ENCODE results near the gene PRKACA. TPM values are rescaled to one million over a fixed set of nuclear protein-coding genes. Genes with fewer than 3 reads are reported as not detected.
"Not testable (repeated sequence)": the region's sequence is repeated elsewhere in the genome, so short reads cannot be mapped to it uniquely, and the experiment has no call there.

PRKACA gene
- polyA plus RNA-seq, 1 donor from 2014 or later = 1.4 TPM

DNA sequence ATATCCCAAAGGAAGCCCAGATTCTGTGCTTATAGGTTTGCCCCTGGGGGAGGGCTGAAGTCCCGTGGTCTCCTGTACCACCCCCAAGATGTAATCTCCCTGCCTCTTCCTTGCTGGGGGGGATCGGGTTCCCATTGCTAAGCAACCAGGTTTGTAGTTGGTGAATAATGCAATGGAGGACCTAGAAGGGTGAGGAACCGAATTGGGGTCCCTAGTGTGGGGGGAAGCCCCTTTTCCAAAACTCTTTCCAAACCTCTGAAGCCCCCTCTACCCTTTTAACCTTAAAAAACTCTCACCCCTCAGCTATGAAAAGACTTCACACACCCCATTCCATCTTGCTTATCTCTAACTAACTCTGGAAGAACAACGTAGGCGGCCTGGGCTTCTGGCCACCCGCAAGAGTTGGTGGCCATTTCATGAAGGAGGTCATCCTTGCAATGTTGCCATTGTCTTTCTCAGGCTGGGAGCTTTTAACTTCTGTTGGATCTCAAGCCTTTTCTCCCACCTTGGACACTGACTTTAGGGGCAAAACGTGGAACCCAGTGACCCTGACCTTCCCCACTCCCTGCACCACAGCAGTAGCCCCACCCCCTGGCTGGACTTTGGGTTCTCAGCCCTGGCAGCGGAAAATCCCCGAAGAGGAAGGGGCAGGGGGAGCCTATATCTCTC lies 56.3 kb downstream of the PRKACA start:
- H3K9me3 Mint-ChIP-seq = peaks cover 0 to under 1% (median 0%) of the 10 kb centered on the region in 3 donors
- H3K27me3 Mint-ChIP-seq = peaks cover 23% of the 10 kb centered on the region
- peaks cover 2% of the 10 kb centered on the region for H3K36me3 Mint-ChIP-seq
- H3K27ac Mint-ChIP-seq = no peak overlapping the region
- H3K4me3 Mint-ChIP-seq = no peak overlapping the region
- H3K4me1 Mint-ChIP-seq = peaks cover 0 to 3% (median 3%) of the 10 kb centered on the region in 3 donors

DNA sequence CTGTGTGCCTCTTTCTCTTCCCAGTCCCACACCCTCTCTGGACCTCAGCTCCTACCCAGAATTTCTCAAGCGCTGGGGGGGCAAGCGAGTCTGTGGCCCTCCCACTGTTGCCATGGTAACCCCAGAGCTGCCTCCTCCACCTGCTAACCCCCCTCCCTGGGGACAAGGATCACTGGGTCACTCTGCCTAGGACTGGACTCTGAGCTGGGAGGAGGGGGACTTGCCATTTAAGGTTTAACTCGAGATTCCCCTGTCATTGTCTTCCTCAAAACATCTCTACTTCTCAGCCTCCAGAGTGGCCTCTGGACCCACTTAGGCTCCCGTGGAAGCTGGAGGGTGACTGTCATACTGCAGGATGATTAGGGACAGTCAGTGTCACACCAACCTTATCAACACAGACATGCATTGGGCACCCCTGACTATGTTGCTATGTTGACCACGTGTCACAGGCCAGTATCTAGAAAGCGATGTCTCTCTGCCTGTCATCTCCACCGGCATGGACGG lies 57.9 kb downstream of the PRKACA start:
- no peak overlapping the region for H3K27ac Mint-ChIP-seq
- H3K4me3 Mint-ChIP-seq = peak overlapping the region in 1 of 4 donors; percentile 9
- H3K4me1 Mint-ChIP-seq = peaks cover 0 to 3% (median 3%) of the 10 kb centered on the region in 3 donors
- H3K36me3 Mint-ChIP-seq = peaks cover 2% of the 10 kb centered on the region
- H3K9me3 Mint-ChIP-seq = no peaks in the 10 kb centered on the region
- peaks cover 23% of the 10 kb centered on the region for H3K27me3 Mint-ChIP-seq

DNA sequence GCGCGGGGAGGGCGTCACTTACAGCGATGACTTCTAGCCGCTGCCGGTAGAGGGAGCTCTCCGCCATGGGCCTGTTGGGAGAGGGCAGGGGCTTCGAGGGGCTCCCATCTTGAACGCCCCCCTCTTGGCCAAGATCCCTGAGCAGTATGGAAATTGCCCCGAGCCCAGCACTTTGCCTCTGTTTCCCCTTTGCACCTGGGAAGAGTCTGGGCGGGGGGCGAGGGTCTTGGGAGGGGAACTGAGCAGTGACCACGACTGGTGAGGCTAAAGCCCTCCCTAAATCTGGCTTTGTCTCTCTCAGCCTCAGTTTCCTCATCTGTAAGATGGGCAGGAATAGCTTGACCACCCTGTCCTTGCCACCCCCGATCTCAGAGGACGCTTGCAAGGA lies 58.5 kb downstream of the PRKACA start:
- H3K27ac Mint-ChIP-seq = no peak overlapping the region
- H3K9me3 Mint-ChIP-seq = no peaks in the 10 kb centered on the region
- H3K36me3 Mint-ChIP-seq = peaks cover 2% of the 10 kb centered on the region
- no peak overlapping the region for H3K4me3 Mint-ChIP-seq
- H3K27me3 Mint-ChIP-seq = peaks cover 23% of the 10 kb centered on the region
- peaks cover 0 to 3% (median 3%) of the 10 kb centered on the region in 3 donors for H3K4me1 Mint-ChIP-seq

DNA sequence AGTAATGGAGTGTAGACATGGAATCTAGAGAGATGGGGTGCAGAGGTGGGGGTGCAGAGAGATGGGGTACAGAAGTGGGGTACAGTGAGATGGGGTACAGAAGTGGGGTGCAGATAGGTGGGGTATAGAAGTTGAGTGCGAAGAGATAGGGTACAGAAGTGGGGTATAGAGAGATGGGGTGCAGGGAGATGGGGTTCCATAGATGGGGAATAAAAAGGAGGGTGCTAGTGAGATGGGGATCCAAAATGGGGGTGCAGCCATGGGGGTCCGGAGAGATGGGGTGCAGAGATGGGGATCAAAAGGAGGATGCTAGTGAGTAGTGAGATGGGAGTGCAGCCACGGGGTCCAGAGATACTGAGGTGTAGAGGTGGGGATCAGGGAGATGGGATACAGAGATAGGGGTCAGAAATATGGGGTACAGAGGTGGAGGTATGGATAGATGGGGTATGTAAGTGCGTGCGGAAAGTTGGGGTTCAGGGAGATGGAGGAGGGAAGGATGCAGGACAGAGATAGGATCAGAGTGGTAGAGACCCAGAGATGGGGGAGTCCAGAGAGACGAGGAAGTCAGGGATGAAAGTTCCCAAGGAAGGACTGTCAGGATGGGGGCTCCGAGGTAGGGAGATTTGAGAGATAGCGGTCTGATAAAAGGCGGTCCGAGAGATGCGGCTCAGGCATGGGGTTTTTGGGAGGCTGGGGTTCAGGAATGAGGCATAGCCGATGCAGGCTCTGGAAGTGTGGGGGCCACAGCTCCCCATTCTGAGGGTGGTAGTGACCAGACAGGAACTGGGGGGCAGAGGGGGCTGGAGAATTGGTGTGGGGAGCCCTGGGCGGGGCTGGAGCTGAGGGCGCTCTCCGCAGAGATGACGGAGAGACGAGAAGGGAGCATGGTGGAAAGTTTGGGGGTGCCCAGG lies 59.1 kb downstream of the PRKACA start:
- peaks cover 2% of the 10 kb centered on the region for H3K36me3 Mint-ChIP-seq
- peak overlapping the region in 2 of 4 donors; percentile 72 to 79 for H3K4me3 Mint-ChIP-seq
- H3K27ac Mint-ChIP-seq = no peak overlapping the region
- peaks cover 23% of the 10 kb centered on the region for H3K27me3 Mint-ChIP-seq
- H3K4me1 Mint-ChIP-seq = peaks cover 0 to 3% (median 3%) of the 10 kb centered on the region in 3 donors
- H3K9me3 Mint-ChIP-seq = no peaks in the 10 kb centered on the region

DNA sequence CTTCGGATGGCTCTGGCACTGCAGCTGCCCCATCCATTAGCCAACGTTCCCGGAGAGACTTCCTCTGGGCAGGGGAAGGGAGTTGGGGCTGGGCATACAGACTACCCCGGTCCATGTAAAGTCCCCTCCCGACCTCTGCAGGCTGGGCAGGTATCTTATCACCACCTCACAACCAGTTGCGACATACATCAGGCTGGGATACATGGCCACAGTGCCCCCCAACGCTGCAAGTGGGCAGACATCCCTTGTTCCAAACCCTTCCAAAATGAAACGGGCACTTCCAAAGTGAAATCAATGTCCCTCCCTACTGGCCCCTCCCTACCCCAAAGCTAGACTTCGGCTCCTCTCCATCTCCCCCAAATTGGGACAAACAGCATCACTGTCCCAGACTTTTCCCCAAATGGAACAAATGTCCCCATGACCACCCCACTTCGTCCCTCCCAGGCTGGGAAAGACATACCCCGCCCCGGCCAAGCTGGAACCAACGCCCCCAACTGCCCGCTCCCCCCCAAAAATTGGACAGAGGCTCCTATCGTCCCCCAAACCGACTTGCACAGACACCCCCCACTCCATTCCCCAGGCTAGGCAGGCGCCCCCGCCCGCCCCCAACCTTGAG lies 60.7 kb downstream of the PRKACA start:
- Mint-ChIP-seq H3K27me3 (peaks cover 23% of the 10 kb centered on the region), H3K4me1 (peaks cover 0 to 3% (median 3%) of the 10 kb centered on the region in 3 donors), H3K9me3 (peaks cover 0 to 2% (median 0%) of the 10 kb centered on the region in 3 donors), H3K4me3 (peak overlapping the region in 3 of 4 donors; percentile 23 to 72 (median 30)), H3K27ac (no peak overlapping the region), H3K36me3 (peaks cover 4% of the 10 kb centered on the region)

DNA sequence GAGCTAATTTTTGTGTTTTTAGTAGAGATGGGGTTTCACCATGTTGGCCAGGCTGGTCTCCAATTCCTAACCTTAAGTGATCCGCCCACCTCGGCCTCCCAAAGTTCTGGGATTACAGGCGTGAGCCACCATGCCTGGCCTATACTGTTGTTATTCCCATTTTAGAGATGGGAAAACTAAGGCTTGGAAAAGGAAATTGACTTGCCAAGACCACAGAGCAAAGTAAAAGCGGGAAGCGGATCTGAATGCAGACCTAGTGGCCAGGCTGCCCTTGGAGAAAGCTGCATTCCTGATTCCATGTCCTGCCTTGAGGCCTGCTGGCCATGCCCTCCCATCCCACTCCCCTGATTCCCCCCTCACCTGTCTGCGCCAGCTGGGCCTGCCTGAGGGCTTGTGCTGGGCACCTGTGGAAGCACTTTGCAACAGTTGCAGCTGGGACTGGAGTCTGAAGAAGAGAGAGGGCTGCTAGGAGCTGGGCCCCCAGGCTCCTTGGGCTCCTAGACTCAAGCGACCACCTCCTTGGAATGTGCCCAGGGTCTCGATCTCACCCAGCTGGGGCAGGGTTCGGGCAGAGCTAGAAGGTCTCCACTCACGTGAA lies 61.4 kb downstream of the PRKACA start:
- peaks cover 4% of the 10 kb centered on the region for H3K36me3 Mint-ChIP-seq
- H3K9me3 Mint-ChIP-seq = peaks cover 0 to 2% (median 0%) of the 10 kb centered on the region in 3 donors
- H3K27me3 Mint-ChIP-seq = peaks cover 23% of the 10 kb centered on the region
- H3K27ac Mint-ChIP-seq = no peak overlapping the region
- no peak overlapping the region for H3K4me3 Mint-ChIP-seq
- H3K4me1 Mint-ChIP-seq = peaks cover 0 to 3% (median 3%) of the 10 kb centered on the region in 3 donors

DNA sequence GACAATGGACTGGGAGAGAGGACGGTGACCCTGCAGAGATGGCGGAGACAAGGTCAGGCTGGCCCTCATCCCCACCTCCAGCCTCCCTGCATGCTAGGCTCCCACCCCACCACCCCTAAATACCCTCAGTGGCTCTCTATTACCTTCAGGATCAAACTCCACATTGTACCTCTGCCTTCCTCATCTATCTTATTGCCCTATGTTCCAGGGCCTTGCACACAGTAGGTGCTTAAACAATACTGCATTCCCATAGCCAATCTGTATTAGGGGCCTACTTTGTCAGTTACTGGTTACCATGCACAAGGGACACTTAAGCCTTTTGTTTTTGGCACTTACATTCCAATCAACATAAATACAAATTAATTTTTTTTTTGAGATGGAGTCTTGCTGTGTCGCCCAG lies 62.2 kb downstream of the PRKACA start:
- H3K4me3 Mint-ChIP-seq = no peak overlapping the region
- peaks cover 0 to 4% (median 3%) of the 10 kb centered on the region in 3 donors for H3K4me1 Mint-ChIP-seq
- H3K36me3 Mint-ChIP-seq = peaks cover 5% of the 10 kb centered on the region
- peaks cover 0 to 2% (median 0%) of the 10 kb centered on the region in 3 donors for H3K9me3 Mint-ChIP-seq
- H3K27me3 Mint-ChIP-seq = peaks cover 23% of the 10 kb centered on the region
- H3K27ac Mint-ChIP-seq = peak overlapping the region in 1 of 3 donors; percentile 17

DNA sequence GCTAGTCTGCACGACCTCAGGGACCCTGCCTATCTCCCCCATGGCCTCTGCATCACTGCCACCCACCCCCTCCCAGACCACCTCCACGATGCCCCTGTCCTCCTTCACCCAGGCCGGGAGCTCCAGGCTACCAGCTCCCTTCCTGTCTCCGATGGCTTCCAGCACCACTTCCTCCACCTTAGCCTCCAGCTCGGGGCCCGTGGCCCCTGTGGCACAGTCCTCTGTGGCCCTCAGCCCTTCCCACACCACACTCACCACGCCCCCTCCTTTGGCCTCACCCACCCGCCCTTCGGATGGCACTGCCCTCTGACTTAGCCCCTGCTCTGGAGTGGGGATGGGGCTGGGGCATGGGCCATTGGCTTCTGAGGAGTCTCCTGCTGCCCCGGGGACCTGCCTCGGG lies 62.8 kb downstream of the PRKACA start:
- H3K4me1 Mint-ChIP-seq = peaks cover 0 to 4% (median 3%) of the 10 kb centered on the region in 3 donors
- H3K27me3 Mint-ChIP-seq = peaks cover 20% of the 10 kb centered on the region
- no peak overlapping the region for H3K4me3 Mint-ChIP-seq
- peaks cover 5% of the 10 kb centered on the region for H3K36me3 Mint-ChIP-seq
- no peak overlapping the region for H3K27ac Mint-ChIP-seq
- H3K9me3 Mint-ChIP-seq = peaks cover 0 to 2% (median 0%) of the 10 kb centered on the region in 3 donors

DNA sequence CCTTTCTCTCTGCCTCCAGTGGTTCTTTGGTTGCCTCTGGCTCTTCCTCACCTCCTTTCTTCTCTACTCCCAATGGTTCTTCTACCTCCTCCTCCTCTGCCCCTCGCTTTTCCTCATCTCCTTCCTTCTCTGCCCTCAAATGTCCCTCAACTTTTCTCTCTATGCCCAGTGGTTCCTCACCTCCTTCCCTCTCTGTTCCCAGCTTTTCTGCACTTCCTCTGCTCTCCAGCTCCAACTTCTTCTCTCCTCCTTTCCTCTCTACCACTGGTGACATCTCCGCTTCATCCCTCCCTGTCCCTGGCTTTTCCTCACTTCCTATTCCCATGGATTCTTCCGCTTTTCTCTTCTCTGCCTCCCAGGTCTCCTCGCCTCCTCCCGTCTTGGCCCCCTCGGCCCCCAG lies 63.5 kb downstream of the PRKACA start:
- Mint-ChIP-seq H3K27me3 (peaks cover 15% of the 10 kb centered on the region), H3K4me3 (no peak overlapping the region), H3K4me1 (peaks cover 0 to 4% (median 3%) of the 10 kb centered on the region in 3 donors), H3K9me3 (peaks cover 0 to 2% (median 0%) of the 10 kb centered on the region in 3 donors), H3K36me3 (peaks cover 5% of the 10 kb centered on the region), H3K27ac (peak overlapping the region in 1 of 3 donors; percentile 10)

DNA sequence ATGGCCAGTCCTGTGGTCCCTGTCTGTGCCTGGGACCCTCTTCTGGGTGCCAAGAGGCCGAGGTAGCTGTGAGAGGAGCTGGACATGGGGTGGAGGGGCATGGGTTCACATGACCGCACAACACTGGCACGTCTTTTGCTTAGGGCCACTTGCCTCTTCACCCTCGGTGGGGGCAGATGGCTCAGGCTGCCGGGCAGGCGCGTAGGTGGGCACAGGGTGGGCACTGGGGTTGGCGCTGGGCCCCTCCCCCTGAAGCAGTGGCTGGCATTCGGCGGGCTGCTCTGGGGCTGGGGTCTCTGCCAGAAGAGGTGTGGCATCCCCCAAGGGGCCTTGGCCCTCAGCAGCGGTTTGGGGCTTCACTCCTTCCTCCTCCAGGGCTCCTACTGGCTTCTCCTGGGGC lies 64.1 kb downstream of the PRKACA start:
- H3K9me3 Mint-ChIP-seq = peaks cover 0 to 2% (median 0%) of the 10 kb centered on the region in 3 donors
- H3K27me3 Mint-ChIP-seq = peaks cover 10% of the 10 kb centered on the region
- H3K27ac Mint-ChIP-seq = peak overlapping the region in 1 of 3 donors; percentile 82
- H3K4me3 Mint-ChIP-seq = no peak overlapping the region
- peaks cover 0 to 3% (median 1%) of the 10 kb centered on the region in 3 donors for H3K4me1 Mint-ChIP-seq
- H3K36me3 Mint-ChIP-seq = peaks cover 8% of the 10 kb centered on the region

DNA sequence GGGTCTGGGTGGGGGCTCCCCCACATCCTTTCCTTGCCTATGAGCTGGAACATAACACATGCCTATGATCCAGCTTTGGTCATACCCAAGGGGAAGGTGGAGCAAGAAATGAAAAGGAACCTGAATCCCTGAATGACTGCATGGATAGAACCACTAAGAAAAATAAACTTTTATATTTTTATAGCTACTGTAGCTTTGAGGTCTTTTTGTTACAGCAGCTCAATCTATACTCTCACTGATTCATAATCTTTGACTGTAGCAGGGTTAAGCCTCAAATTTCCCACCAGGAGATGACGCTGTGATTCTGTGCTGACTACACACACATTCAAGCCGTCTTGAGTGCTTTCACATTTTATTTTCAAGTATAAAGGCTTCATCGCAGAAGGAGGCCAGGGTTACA lies 64.5 kb downstream of the PRKACA start:
- H3K4me3 Mint-ChIP-seq = no peak overlapping the region
- H3K27ac Mint-ChIP-seq = peak overlapping the region in 1 of 3 donors; percentile 82
- peaks cover 0 to 2% (median 0%) of the 10 kb centered on the region in 3 donors for H3K9me3 Mint-ChIP-seq
- peaks cover 0 to 1% (median 0%) of the 10 kb centered on the region in 3 donors for H3K4me1 Mint-ChIP-seq
- H3K36me3 Mint-ChIP-seq = peaks cover 11% of the 10 kb centered on the region
- H3K27me3 Mint-ChIP-seq = peaks cover 10% of the 10 kb centered on the region

DNA sequence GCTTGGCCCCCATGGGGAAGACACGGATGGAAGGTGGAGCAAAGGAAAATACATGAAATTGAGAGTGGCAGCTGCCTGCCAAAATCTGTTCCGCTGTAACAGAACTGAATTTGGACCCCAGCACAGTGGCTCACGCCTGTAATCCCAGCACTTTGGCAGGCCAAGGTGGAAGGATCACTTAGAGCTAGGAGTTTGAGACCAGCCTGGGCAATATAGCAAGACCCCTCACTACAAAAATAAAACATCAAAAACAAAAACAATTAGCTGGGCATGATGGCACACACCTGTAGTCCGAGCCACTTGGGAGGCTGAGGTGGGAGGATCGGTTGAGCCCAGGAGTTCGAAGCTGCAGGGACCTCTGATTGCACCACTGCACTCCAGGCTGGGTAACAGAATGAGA lies 65.1 kb downstream of the PRKACA start:
- peaks cover 6% of the 10 kb centered on the region for H3K27me3 Mint-ChIP-seq
- H3K36me3 Mint-ChIP-seq = peaks cover 11% of the 10 kb centered on the region
- no peak overlapping the region for H3K4me3 Mint-ChIP-seq
- H3K27ac Mint-ChIP-seq = peak overlapping the region in 1 of 3 donors; percentile 82
- H3K4me1 Mint-ChIP-seq = peaks cover 0 to 1% (median 0%) of the 10 kb centered on the region in 3 donors
- peaks cover 0 to 2% (median 0%) of the 10 kb centered on the region in 3 donors for H3K9me3 Mint-ChIP-seq

DNA sequence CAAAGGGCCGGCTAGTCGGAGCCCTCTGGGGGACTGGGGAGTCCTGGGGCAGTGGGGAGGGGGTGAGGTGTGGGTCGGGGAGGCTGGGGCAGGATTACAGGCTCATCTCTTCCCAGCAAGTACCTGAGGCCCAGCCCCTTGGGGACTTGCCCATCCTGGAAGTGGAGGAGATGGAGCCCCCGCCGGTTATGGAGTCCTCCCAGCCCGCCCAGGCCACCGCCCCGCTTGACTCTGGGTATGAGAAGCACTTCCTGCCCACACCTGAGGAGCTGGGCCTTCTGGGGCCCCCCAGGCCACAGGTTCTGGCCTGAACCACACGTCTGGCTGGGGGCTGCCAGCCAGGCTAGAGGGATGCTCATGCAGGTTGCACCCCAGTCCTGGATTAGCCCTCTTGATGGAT lies 65.6 kb downstream of the PRKACA start:
- peaks cover 0 to 1% (median 0%) of the 10 kb centered on the region in 3 donors for H3K4me1 Mint-ChIP-seq
- H3K9me3 Mint-ChIP-seq = peaks cover 0 to 2% (median 0%) of the 10 kb centered on the region in 3 donors

DNA sequence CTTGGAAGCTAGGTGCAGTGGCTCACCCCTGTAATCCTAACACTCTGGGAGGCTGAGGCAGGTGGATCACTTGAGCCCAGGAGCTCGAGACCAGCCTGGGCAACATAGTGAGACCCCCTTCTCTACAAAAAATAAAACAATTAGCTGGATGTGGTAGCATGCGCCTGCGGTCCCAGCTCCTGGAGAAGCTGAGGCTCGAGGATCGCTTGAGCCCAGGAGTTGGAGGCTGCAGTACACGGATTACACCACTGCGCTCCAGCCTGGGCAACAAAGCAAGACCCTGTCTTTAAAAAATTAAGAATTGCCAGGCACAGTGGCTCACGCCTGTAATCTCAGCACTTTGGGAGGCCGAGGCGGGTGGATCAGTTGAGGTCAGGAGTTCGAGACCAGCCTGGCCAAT lies 66.6 kb downstream of the PRKACA start:
- peak overlapping the region in 1 of 3 donors; percentile 23 for H3K27ac Mint-ChIP-seq
- not testable (repeated sequence) for H3K4me1 Mint-ChIP-seq, H3K27me3 Mint-ChIP-seq, H3K4me3 Mint-ChIP-seq, H3K9me3 Mint-ChIP-seq
- H3K36me3 Mint-ChIP-seq = peaks cover 11% of the 10 kb centered on the region

More for the DNA sequence above, 65.6 kb downstream of the PRKACA start:
- Mint-ChIP-seq H3K27me3 (peaks cover 3% of the 10 kb centered on the region), H3K4me3 (no peak overlapping the region), H3K36me3 (peaks cover 11% of the 10 kb centered on the region), H3K27ac (no peak overlapping the region)

Measured in IgD-negative memory B cell (primary cell).